ENCODE data around the gene RAP1GAP.

Gene RAP1GAP

GRCh38 chr1:21669258-21670058 is at the start of gene RAP1GAP:
Gene RAP1GAP (minus strand): TSS chr1:21669357. CDS start chr1:21620032, 49,325 bp downstream.
- DNase-seq = no peak

GRCh38 chr1:21716169-21716568 is 47.0 kb upstream of the RAP1GAP start:
- no peak for DNase-seq

DNA sequence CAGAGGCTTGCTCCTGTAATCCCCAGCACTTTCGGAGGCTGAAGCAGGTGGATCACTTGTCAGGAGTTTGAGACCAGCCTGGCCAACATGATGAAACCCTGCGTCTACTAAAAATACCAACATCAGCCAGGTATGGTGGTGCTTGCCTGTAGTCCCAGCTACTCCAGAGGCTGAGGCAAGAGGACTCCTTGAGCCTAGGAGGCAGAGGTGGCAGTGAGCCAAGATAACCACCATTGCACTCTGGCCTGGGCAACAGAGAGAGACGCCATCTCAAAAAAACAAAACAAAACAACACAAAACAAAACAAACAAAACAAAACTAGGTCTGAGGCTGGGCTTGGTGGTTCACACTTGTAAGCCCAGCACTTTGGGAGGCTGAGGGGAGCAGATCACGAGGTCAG is 38.7 kb upstream of the RAP1GAP start:
- no peak for DNase-seq

DNA sequence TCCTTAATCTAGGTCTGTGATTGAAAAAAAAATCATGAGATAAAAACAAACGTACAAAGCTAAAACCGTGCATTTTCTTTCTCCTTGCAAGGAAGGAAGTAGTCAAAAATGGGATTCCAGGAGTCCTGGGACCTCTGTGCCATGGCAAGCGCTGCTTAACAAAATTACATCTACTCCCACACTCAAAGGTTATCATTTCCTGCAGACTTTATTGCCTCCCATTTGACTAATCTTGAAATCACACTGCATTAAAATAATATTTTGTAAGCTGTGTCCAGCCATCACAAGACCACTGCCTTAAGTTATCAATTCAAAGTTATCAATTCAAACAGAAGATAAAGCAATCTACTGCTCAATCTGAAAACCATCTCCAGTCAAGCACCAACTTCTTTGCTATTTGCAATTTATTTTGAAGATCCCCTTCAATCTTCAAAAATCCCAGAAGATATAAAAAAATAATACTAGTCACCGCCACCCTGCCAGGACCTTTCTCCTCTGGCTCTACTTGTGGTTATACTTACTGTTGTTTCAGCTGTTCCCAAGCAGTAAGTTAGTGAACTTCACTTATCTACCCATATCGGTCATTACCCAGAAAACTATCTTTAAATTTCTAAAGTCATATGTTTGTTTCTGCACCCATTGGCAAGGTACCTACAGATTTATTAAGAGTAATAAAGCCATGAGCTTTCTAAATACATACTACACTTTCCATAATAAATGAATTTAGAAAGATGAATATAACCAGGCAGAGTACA is 38.1 kb upstream of the RAP1GAP start:
- DNase-seq = no peak

DNA sequence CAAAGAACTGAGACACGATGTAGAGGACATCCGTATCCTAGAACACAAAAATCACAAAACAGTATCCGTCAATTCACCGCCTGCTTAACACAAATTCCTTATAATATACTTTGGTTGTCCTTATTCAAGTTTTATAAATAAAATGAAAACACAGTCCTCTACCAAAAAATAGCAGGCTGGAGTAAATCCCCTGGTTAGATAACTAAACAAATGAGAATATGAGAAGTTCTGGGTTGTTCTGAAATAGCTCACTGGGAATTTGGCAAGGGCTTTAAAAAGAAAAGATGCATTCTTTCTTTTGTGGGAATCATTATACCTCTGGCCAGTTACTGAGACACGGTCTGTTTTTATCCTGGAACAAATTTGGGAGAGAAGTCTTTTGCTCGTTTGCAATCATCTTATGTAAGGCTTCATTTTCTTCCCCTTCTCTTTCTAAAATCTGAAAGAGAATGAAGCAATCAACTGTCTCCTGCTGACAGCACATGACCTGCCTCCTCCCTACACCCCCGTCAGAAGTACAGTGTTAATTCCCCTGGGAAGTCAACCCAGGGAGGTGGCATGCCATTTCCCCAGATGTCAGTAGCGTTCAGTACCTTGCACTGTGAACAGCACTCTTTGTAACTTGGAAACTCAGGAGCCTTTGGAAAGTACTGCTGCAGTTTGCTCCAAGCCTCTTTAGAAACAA is 37.1 kb upstream of the RAP1GAP start:
- DNase-seq = no peak

DNA sequence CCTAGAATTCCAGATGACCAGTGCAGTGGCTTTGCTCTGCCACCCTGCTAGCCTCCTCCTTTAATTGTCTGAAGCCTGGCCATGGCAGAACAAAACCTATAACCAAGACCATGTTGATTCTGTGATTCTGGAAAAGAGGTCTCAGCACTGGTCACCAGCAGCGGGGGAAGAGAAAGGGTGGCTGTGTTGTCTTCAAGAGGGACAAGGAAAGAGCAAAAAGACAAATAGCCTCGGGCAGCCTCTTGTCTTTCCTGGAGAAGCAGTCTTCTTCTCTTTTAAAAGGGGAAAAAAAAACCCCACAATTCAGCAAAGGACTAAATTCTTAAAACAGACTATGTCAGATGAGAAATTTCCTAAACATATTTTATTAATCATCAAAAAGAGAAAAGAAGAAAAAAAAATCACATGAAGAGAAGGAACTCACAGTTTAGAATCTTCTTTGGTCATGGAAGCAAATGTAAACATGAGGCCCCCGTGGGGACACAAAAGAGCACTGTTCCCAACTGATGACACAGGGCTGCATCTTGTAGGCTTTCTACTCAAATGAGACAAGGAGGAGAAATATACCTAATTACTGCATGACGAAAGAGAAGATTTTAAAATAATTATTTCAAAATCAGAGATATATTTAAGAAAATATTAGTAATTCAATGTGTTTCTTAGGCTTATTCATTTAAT is 36.3 kb upstream of the RAP1GAP start:
- no peak for DNase-seq

- DNase-seq = no peak
Observed at GRCh38 chr1:21704145-21704544, 35.0 kb upstream of the RAP1GAP start.

GRCh38 chr1:21703318-21703963 is 34.3 kb upstream of the RAP1GAP start:
- DNase-seq = no peak

GRCh38 chr1:21702780-21703179 is 33.6 kb upstream of the RAP1GAP start:
- DNase-seq = no peak

GRCh38 chr1:21701401-21701800 is 32.2 kb upstream of the RAP1GAP start:
- no peak for DNase-seq

- no peak for DNase-seq
Observed at GRCh38 chr1:21700094-21700493, 30.9 kb upstream of the RAP1GAP start.

DNA sequence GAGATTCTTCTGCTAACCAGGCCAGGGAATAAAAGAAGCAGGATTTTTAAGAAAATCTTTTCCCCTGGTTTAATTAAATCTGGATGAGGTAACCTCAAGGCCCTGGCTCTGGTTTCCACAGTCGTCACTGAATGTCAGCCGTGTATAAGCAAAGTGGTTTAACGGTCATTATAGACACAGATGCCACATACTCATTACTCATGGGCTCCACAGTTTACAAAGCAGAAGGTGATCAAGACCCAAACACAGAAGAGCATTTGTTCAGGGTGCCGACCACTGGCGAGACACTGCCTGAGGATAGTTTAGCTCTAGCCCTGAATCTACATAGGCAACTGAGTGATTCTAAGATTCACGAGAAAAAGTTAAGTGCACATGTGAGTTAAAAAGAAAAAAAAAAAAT is 27.8 kb upstream of the RAP1GAP start:
- no peak for DNase-seq

GRCh38 chr1:21693732-21694131 is 24.6 kb upstream of the RAP1GAP start:
- DNase-seq = no peak

DNA sequence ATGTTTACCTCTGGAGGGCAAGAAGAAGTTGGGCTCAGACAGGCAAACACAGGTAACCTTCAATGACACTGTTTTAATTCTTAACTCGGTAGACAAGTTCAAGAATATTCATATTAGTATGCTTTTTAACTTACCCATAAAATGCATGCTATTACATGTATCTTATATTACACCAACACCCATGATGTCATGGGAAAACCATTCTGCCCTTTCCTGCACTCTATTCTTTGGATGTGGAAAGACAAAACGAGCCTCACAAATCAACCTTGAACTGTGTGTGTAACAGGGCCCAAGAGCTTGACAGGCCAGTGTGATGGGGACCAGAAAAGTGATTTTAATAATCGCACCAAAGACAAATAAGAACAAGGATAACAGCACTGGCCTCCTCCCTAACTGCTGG is 22.6 kb upstream of the RAP1GAP start:
- no peak for DNase-seq

GRCh38 chr1:21689661-21690372 is 20.7 kb upstream of the RAP1GAP start:
- no peak for DNase-seq

DNA sequence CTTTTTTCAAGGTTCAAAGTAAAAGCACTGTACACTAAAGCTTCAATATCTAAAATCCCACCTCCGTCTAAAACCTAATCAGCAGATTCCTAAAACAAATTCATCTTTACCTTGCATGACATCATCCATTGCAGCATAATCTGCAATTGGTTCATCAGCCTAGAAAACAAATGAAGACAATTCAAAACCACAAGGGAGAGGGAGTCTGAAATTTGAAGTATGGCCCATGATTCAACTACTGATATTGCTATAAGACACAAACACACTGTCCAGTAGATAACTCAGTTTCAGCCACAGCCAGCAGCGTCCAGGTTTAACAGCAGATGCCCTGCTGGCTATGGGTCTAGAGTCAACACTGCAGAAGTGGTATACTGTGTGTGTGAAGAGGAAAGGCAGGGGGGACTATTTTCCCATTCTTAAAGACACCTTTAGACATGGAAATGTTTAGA is 17.9 kb upstream of the RAP1GAP start:
- DNase-seq = no peak

GRCh38 chr1:21685946-21686678 is 17.0 kb upstream of the RAP1GAP start:
- DNase-seq = no peak

GRCh38 chr1:21681426-21681825 is 12.3 kb upstream of the RAP1GAP start:
- DNase-seq = no peak

GRCh38 chr1:21680918-21681317 is 11.8 kb upstream of the RAP1GAP start:
- DNase-seq = no peak

DNA sequence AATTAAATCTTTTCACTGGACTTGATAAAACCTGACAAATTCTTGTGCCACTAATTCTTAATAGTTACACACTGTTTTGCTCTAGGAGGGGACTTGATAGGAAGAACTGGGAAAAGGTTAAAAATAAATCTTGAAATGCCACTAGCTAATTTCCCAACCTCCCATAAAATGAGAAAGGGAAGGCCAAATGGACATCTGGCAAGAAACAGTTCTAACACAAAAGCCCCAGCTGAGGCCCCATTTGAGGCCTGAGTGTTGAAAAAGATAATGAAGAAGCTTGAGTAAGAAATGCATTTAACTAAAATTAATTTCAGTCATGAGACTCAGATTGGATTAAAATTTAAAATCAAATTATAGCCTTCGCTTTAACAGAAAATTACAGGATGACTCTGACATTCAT is 11.2 kb upstream of the RAP1GAP start:
- DNase-seq = no peak

GRCh38 chr1:21677168-21677567 is 8.0 kb upstream of the RAP1GAP start:
- DNase-seq = no peak

Measured in NCI-H187 treated with DMSO at 0.1 percent for 48 hours (cell line).